GM12878 (cell line): ENCODE results near the gene RACGAP1. TPM values are rescaled to one million over a fixed set of nuclear protein-coding genes. Genes with fewer than 3 reads are reported as not detected.

ENCODE experiments used
- ATAC-seq: fragments of 200-7000 bp; cut with Tn5 transposase; 3 replicates; pipeline ENCODE4 v1.9.1; 2020; ENCODE audit warnings: mild to moderate bottlenecking, moderate library complexity
- BruUV-seq: library from RNA; stranded (reverse); fragments of 400-500 nt; replicated peaks from 2 replicates; lab custom pipeline; 2021; lab: Mats Ljungman, UMichigan
- CTCF ChIA-PET: fragments of 300-600 bp; sonication (Branson Sonifier 250); formaldehyde crosslinking; extraction: SDS; loops from one replicate; lab custom pipeline; 2021; ENCODE audit warnings: inconsistent platforms; lab: Yijun Ruan, JAX
- POLR2A ChIA-PET: fragments of 350-600 bp; formaldehyde crosslinking; extraction: SDS; loops from one replicate; lab custom pipeline; 2021; ENCODE audit warnings: inconsistent platforms; lab: Charles Lee
- RAD21 ChIA-PET: fragments of 300-600 bp; sonication (Branson Sonifier 250); formaldehyde crosslinking; loops from one replicate; lab custom pipeline; 2023; ENCODE audit warnings: antibody characterized with exemption; ENCODE audit not compliant: unreplicated experiment; lab: Charles Lee
- SMC1A ChIA-PET: fragments of 300-600 bp; sonication (Branson Sonifier 250); formaldehyde crosslinking; loops from one replicate; lab custom pipeline; 2023; ENCODE audit not compliant: unreplicated experiment, uncharacterized antibody; lab: Charles Lee
- DNase-seq: peaks from one replicate; pipeline ENCODE4 v3.0.0-alpha.2; 2011; ENCODE audit warnings: low read depth, low spot score
- FAIRE-seq: peaks from 3 replicates; lab custom pipeline; 2011; peaks lifted over from hg19 to GRCh38; lab: Jason Lieb, UNC
- H2AFZ ChIP-seq: 2 replicates; pipeline ENCODE4 v1.6.0; 2011; ENCODE audit warnings: low read depth, low read length, control low read depth; ENCODE audit not compliant: control insufficient read depth
- H3K27ac ChIP-seq: 2 replicates; pipeline ENCODE4 v1.5.1; 2011; ENCODE audit warnings: control low read depth; ENCODE audit not compliant: control insufficient read depth, insufficient read depth
- H3K27me3 ChIP-seq, 2 experiments: replicated peaks in 1 of 2; 2 replicates each; pipeline versions ENCODE4 v1.6.0 to v1.6.1; 2011; ENCODE audit warnings: low read length in 1 of 2; ENCODE audit not compliant: control insufficient read depth in 2 of 2, insufficient read depth in 2 of 2
- H3K36me3 ChIP-seq, 2 experiments: 2 replicates each; pipeline ENCODE4 v1.5.1; 2011; ENCODE audit warnings: low read length in 1 of 2; ENCODE audit not compliant: control insufficient read depth in 2 of 2, insufficient read depth in 2 of 2
- H3K4me1 ChIP-seq: 2 replicates; pipeline ENCODE4 v1.6.1; 2011; ENCODE audit warnings: mild to moderate bottlenecking, low read length, moderate library complexity, mixed read lengths; ENCODE audit not compliant: control insufficient read depth, insufficient read depth
- H3K4me2 ChIP-seq: 2 replicates; pipeline ENCODE4 v1.6.0; 2011; ENCODE audit warnings: control low read depth; ENCODE audit not compliant: control insufficient read depth, insufficient read depth
- H3K4me3 ChIP-seq: fragments of 200-600 bp; sonication (generic); 2 replicates; pipeline ENCODE4 v1.5.1; 2016
- H3K79me2 ChIP-seq: 2 replicates; pipeline ENCODE4 v1.6.0; 2011; ENCODE audit warnings: low read length; ENCODE audit not compliant: control insufficient read depth, insufficient read depth
- H3K9ac ChIP-seq: 2 replicates; pipeline ENCODE4 v1.8.0; 2011; ENCODE audit warnings: low read length, control low read depth, mixed read lengths; ENCODE audit not compliant: control insufficient read depth, insufficient read depth
- H3K9me3 ChIP-seq: replicated peaks from 3 replicates; pipeline ENCODE4 v1.5.1; 2011; ENCODE audit warnings: mild to moderate bottlenecking, low read length; ENCODE audit not compliant: control insufficient read depth, insufficient read depth
- H4K20me1 ChIP-seq: 2 replicates; pipeline ENCODE4 v1.6.0; 2011; ENCODE audit not compliant: control insufficient read depth, insufficient read depth
- BCL3 ChIP-seq: IDR thresholded peaks from 2 replicates; pipeline ENCODE4 v1.6.1; 2011; ENCODE audit warnings: borderline replicate concordance, low read depth, mild to moderate bottlenecking, moderate library complexity, low read length; ENCODE audit not compliant: insufficient read depth, poor library complexity, severe bottlenecking
- CHD2 ChIP-seq: IDR thresholded peaks from 2 replicates; pipeline ENCODE4 v1.6.1; 2011; ENCODE audit warnings: low read depth, low read length, improper control_type of control experiment, borderline replicate concordance
- CUX1 ChIP-seq: IDR thresholded peaks from 2 replicates; pipeline ENCODE4 v1.6.1; 2012; ENCODE audit warnings: improper control_type of control experiment, low read depth, low read length; ENCODE audit not compliant: insufficient replicate concordance
- FOXK2 ChIP-seq: fragments of 450-650 bp; IDR thresholded peaks from 2 replicates; pipeline ENCODE4 v1.6.1; 2017; ENCODE audit warnings: mild to moderate bottlenecking, moderate library complexity
- PML ChIP-seq: IDR thresholded peaks from 2 replicates; pipeline ENCODE4 v1.6.1; 2012; ENCODE audit warnings: low read length, inconsistent platforms
- YY1 ChIP-seq: IDR thresholded peaks from 2 replicates; pipeline ENCODE4 v1.6.1; 2011; ENCODE audit warnings: low read depth, mild to moderate bottlenecking, low read length
- ZNF217 ChIP-seq: fragments of 450-650 bp; IDR thresholded peaks from 2 replicates; pipeline ENCODE4 v1.6.1; 2017; ENCODE audit warnings: antibody characterized with exemption, mild to moderate bottlenecking
- WGBS: methylation state at CpG from one replicate; pipeline ENCODE4 v1.1.6; 2016; ENCODE audit warnings: low lambda C conversion rate; ENCODE audit not compliant: insufficient replicate concordance, insufficient coverage; ENCODE audit errors: missing lambda C conversion rate; 5-methylcytosine and 5-hydroxymethylcytosine counted together
- in situ Hi-C: fragments of 300-500 bp; cut with MboI; formaldehyde crosslinking; loops from 9 replicates; pipeline ENCODE4 v1.14.3; 2018; ENCODE audit warnings: mixed read lengths
- intact Hi-C: fragments of 100-400 bp; cut with micrococcal nuclease; formaldehyde crosslinking; loops from one replicate; pipeline ENCODE4 v1.14.2; 2022; ENCODE audit not compliant: unreplicated experiment
- polyA plus RNA-seq, 11 experiments: library from polyadenylated mRNA; depleted of rRNA in 4 of 11; unstranded in 6 of 11; stranded (reverse) in 5 of 11; fragments of >200 nt; fragmentation: Nextera tagmentation in 4 of 11; fragmentation: Illumina TruSeq in 1 of 11; extraction: Ambion mirVana in 4 of 11; extraction: Trizol in 1 of 11; gene quantifications; 1 replicate in 1 of 11; 2 replicates in 10 of 11; pipeline versions ENCODE4 v1.2.1 to v1.2.3, GENCODE V29; 2011 to 2016; ENCODE audit warnings: inconsistent platforms in 2 of 11, missing spikeins in 2 of 11, low read depth in 1 of 11
- total RNA-seq, 4 experiments: library from RNA; depleted of rRNA in 3 of 4; stranded (reverse); fragments of >200 nt in 3 of 4; fragmentation: Illumina TruSeq in 1 of 4; extraction: Trizol in 1 of 4; gene quantifications; 2 replicates each; pipeline versions ENCODE4 v1.2.1 to v1.2.3, GENCODE V29; 2013 to 2021

The RACGAP1 gene
- total and polyA plus RNA-seq, 10 of the 15 experiments (the other 5 are each of a cell fraction or from before 2014, with no cell fraction given): 32.4 to 87.9 (median 76.2) TPM

- H3K79me2 ChIP-seq: no peaks in the 10 kb centered on the region
- no peak for FAIRE-seq
- no peaks in the 10 kb centered on the region for H3K9me3 ChIP-seq
- no peaks in the 10 kb centered on the region for H3K27me3 ChIP-seq
- H3K4me1 ChIP-seq: no peaks in the 10 kb centered on the region
- no peaks in the 10 kb centered on the region for H4K20me1 ChIP-seq
- no peak for DNase-seq
- WGBS: 34% methylated on average over 3 of the region's 3 CpGs
- no peaks in the 10 kb centered on the region for H3K36me3 ChIP-seq
- ChIA-PET RAD21 (interaction anchor here (0.7 to 5.5 kb wide), 2 partner anchors 12 to 79 kb away, joined by 3 to 21 read pairs; no protein-coding TSS in a partner anchor), CTCF (interaction anchor here (0.5 to 7.7 kb wide), 7 partner anchors 12 to 990 kb away, joined by 3 to 68 read pairs (median 4); no protein-coding TSS in a partner anchor), SMC1A (interaction anchor here (0.7 kb wide), 2 partner anchors 22 to 335 kb away, joined by 3 to 5 read pairs; no protein-coding TSS in a partner anchor), POLR2A (interaction anchor here (0.7 kb wide), 1 partner anchor 23 kb away, joined by 4 read pairs; no protein-coding TSS in a partner anchor)
- no peak overlapping the region for H3K4me2 ChIP-seq
- no peak overlapping the region for H2AFZ ChIP-seq
- no peak overlapping the region for H3K9ac ChIP-seq
- no peak overlapping the region for H3K4me3 ChIP-seq
- intact Hi-C loops (no loop called here), in situ Hi-C loops (no loop called here)
- H3K27ac ChIP-seq: no peak overlapping the region
- BruUV-seq: no TSS peak
- no peak for ATAC-seq
- TF ChIP-seq YY1 (no peak), CHD2 (no peak), CUX1 (no peak), FOXK2 (no peak), BCL3 (no peak), ZNF217 (no peak), PML (no peak)
These were observed 45.5 kb downstream of the RACGAP1 start for GRCh38 chr12:49979791-49980190.
